NCI-H2196 treated with DMSO at 0.1 percent for 48 hours (cell line): ENCODE data around the gene GSTA3.
"Not testable (repeated sequence)": the region's sequence is repeated elsewhere in the genome, so short reads cannot be mapped to it uniquely, and the experiment has no call there.

Experiments used
- DNase-seq: peaks from one replicate; lab custom pipeline; 2025; ENCODE audit not compliant: unreplicated experiment; lab: John Stamatoyannopoulos, UW

GSTA3 gene

DNA sequence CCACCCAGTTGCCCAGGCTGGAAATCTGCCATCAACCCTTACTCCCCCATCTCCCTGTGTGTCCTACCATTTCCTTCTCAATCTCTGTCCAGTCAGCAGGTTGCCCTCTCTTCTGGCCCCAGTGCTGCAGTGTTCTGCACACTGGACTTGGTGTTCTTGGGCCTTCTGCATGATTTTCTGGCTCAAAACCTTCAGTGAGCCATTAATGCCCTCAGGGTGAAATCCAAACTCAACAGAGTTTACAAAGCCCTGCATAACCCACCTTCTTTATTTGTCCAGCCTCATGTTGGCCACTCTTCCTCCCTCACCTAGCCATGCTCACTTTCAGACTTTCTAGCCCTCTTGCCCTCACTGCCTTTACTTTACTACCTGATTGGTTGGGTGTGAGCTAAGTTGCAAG lies 5.0 kb upstream of the GSTA3 start:
- DNase-seq: no peak

DNA sequence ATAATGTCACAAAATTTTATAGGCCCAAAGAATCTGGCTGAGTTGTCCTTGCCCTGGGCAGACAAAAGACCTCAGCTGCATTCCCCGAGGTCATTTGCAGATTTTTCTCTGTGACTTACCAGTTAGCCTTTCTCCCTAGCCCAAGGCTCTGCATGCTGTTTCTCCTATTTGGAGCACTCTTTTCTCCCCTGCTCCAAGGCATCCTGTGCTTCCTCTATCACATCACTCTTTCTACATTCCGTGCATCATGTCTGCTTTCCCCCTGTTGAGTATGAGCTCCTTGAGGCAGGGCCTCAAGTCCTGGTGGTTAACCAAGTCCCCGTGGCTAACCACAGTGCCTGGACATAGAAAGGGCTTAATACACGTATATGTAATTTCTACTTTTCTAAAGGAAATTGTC lies 593 bp upstream of the GSTA3 start:
- DNase-seq: no peak

DNA sequence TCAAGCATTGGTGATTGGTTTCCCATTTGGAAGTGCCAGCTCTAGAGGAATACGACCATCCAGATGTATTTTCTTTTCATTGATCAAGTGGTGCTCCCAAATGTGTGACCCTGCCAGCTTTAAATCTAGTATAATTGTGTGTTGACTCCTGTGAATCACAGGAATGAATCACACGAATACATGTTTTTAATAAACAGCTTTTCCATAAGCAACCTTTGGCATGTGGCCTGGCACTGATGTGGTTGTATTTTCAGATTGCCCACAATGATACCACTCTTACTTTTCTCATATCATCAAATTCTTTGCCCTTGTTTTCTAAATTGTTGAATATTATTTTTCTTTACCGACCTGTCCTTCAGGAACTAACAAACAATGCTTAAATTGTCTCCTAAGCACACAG lies 367 bp downstream of the GSTA3 start:
- DNase-seq: no peak

DNA sequence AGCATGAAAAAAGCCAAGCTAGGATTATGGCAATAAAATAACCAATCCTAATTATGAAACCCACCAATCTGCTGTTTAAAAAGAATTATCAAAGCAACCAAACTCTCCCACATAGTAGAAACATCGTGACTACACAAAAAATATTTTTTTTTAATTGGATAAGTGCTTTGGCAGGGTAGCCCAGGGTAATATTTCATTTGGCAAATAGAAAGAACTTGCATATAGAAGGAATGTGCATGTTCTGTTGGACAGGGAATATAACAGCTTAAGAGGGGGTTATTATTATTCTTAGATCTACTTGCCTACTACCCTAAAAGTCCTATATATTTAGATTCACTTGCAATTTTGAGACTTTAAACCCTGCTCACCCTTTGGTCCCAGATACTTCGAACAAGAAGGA lies 972 bp downstream of the GSTA3 start:
- no peak for DNase-seq

DNA sequence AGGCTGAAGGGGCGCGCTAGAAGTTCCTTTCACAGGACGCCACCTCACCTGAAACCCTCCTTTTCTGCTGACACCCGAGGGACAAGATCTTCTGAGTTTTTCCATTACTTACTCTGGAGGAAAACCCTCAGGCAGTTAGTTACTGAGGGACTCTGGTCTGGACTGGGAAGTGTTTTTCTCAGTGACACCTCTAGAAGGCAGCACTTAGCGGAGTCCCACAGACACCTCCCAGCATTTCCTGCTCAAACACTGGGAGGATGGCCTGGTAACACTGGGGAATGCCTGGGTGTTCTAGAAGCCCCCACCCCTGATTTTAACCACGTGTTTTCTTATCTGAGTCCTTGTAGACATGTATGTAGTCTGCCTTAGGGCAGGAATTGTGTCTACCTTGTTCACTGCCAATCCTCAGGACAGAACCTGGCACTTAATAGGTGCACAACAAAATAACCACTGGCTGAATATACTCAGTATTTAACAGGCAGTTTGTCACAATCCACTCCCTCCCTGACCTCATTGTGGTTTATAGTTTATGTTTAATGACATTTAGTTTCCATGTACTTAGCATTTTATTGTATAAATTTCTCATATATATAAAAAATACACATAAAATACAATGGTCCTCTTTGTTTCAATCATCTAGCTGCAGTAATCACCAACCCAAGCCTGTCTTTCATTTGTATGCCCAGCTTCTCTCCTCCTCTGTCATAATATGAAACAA lies 4.8 kb downstream of the GSTA3 start:
- no peak for DNase-seq

DNA sequence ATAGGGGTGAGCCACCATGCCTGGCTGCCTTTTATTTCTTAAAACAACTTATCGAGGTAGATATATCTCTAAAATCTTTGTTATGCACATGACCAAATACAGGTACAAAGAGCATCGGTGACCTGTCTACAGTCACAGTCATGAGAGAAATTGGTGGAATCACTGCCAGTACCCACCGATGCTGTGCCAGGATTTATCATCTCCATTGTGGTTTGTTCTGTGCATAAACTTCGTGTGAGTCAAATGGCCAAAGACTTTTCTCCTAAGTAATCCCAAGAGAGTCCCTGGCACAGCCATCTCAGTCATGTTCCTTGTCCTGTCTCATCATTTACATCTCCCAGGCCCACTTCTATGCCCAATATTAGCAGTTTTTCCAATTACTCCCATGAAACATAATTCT lies 9.0 kb downstream of the GSTA3 start:
- no peak for DNase-seq

DNA sequence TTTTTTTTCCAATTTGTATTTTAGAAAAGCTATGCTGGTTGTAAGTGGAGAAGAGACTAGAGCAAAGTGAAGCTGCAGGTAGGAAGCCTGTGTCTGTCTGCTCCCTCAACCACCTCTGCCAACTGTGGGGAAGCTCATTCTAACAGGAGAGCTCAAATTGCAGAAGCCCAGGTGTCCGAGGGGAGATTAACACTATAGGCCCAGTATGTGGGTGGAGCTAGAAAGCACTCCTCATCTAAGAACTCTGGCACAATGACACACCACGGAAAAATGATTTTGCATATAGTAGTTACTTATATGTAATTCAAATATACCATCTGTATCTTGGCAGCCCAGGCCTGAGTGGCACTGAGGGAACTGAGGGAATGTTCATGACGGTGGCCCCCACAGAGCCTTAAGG lies 13.7 kb downstream of the GSTA3 start:
- not testable (repeated sequence) for DNase-seq

DNA sequence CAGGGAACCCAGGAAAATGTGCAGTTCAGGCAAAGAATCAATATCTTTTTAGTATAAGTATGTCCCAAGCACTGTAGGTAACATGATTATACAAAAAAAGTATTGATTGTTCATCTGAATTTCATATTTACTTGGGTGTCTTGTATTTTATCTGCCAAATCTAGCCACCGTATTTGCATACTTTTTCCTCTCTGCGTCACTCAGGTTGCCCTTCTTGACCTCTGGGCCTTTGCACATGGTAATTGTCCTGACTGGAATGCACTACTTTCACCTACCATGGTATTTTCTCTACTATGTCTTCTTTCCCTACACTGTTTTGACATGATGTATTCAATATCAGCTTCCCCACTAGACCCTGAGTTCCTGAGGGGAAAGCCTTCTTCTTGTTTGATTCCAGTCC lies 15.2 kb downstream of the GSTA3 start:
- DNase-seq: no peak

DNA sequence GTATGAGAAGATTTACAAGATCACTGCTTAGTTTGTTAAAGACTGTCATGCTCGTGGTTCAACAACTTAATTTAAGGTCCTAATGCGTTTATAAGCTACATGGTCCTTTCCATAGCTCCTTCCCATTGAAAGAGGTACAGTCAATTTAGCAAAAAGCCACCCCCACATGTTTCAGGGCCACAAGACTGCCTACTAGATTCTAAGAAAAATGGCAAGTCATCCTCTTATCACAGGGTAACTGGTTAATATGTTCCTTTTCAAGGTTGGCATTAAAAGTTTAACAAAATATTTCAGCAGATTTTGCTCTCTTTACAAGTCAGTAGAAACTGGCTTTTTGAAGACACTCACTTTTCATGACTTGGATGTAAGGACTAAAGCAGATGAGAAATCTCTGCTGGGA lies 15.7 kb downstream of the GSTA3 start:
- no peak for DNase-seq

DNA sequence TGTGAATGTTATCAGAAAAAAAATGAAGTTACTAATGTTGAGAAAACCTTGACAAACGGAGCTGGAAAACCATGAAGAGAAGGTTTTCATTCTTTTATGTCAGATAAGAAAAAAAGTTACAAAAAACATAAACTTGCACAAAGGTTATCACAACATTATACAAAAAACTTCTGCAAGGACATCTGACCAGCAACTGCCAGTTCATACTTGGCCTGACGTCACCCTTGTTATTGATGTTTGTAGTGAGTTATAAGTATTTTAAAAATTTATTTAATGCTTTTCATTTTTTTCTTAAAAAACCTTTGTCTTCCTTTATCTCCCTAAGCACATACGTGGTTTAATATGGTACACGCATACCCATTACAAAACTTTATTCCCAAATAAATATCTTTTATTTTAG lies 16.3 kb downstream of the GSTA3 start:
- DNase-seq: no peak

DNA sequence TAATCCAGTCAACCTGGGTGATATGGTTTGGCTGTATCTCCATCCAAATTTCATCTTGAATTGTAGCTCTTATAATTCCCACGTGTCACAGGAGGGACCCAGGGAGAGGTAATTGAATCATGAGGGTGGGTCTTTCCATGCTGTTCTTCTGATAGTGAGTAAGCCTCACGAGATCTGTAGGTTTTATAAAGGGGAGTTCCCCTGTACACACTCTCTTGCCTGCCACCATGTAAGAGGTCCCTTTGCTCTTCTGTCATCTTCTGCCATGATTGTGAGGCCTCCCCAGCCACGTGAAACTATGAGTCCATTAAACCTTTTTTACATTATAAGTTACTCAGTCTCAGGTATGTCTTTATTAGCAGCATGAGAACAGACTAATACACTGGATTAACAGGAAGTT lies 19.5 kb downstream of the GSTA3 start:
- no peak for DNase-seq

DNA sequence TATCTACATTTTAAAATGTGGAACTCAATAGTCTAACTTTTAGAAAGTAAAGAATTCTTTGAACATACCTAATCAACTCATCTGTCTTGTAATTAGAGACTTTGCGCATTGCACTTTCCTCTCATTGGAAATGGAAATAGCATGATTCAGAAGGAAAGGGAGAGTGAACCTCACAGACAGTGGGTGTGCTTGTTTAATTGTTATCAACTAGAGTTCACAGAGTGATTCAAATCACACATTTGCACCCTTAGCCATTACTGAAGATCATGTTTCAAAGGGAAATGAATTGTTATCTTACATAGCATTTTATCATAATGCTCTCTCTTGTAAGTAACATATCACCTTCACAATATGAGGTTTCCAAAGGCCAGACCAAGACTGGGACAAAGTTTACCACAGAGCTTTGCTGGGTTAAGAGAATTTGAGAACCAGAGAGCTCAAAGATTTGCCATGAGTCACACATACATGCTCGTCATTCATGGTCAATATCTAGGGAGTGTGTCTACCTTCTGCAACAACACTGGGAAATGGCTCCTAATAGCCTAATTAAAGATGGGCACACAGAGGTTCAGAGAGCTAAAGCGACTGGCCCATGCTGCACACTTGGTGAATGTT lies 21.5 kb downstream of the GSTA3 start:
- DNase-seq: no peak

DNA sequence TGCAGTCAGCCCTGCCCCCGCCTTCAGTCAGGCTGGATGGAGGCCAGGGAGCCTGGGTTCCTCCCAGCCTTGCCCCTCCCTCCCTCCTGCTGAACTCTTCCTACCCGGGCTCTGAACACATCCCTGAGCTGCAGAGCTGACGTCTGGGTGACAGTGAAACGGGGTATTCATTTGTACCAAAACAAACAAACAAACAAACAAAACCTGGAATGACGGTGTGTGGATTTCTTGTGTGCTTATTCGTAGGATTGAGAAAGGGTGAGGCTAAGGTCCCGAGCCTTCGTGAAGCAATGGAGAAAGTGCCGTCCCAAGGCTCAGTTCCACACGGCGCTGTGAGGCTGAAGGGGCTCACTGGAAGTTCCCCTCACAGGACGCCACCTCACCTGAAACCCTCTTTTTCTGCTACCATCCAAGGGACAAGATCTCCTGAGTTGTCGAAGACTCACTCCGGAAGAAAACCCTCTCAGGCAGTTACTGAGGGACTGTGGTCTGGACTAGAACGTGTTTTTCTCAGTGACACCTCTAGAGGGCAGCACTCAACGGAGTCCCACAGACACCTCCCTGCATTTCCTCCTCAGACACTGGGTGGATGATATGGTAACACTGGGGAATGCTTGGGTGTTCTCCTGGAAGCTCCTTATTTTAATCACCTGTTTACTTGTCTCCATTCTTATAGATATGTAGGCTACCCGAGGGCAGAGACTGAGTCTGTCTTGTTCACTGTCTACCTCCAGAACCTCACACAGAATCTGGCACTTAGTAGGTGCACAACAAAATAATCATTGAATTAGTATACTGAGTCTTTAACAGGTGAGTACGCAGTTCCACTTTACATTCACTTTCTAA lies 27.3 kb downstream of the GSTA3 start:
- peak; percentile 60 for DNase-seq

DNA sequence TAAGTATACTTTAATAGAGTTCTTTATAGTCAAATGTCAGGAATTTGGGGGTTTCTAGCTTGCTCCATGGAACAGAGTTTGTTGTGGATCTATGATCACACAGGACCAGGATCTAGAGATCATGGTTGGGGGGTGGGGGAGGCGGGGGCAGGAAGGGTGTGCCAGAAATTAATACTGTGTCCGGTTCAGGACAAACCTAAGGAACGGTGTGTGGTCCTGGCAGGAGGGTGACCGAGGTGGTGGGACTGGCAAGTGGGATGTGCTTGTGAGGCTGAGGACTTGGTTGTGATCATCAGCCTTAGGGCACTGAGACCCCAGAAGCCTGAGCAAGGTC lies 27.9 kb downstream of the GSTA3 start:
- DNase-seq: no peak

DNA sequence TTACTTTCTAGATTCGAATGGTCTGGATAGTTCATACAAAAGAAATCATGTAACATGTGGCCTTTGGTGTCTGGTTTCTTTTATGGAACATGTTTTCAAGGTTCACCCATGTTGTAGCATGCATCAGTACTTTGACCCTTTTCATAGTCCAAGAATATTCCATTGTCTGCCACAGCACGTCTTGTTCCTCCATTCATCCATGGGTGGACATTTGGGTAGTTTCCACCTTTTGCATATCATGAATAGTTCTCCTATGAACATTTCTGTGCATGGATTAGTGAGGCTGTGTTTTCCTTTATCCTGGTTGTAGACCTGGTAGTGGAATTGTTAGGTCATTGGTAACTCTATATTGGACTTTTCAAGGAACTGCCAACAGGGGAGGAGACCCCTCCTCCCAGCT lies 31.7 kb downstream of the GSTA3 start:
- no peak for DNase-seq

DNA sequence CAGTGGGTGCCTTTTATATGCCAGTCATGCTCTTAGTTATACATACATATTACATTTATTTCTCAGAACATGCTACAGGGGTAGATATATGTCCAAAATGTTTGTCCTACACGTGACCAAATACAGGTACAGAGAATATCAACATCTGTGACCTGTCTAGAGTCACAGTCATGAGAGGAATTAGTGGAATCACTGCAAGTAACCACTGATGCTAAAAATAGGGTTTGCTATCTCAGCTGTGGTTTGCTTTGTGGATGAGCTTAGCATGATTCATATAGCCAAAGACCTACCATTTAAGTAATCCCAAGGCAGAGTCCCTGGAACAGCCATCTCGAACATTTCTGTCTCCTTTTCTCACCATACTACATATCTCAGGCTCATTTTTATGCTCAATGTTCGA lies 32.3 kb downstream of the GSTA3 start:
- DNase-seq: no peak

DNA sequence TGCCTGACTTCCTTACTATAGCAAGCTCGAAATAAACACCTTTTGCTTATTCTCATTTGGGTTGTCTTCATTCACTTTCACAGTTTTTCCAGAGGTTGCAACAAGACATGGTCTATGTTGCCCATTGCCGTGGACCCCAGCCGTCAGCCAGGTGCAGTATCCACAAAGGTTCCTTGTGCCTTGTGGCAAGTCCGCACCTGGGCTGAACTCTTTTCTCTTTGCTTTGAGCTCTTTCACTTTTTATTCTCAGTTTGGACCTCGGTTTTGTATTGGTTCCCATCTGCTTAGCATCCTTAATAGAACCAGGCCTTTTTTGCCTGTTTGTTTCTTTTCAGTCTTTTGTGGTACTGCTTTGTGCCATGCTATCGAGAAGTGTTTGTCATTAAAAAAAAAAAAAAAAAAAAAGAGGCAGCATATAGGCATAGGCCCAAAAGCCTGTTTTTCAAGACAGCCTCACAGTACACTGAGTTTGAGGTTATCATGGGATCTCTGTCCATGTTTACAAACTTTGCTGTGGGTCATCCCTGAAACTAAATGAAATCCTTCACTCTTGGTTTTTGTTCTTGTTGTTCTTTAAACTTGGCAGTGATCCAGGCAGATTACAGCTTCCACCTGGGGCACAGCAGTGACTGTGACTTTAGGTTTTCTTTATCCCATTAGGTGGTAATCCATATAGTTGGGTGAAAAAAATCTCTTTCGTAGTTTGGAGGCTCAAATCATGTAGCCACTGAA lies 33.3 kb downstream of the GSTA3 start:
- no peak for DNase-seq

DNA sequence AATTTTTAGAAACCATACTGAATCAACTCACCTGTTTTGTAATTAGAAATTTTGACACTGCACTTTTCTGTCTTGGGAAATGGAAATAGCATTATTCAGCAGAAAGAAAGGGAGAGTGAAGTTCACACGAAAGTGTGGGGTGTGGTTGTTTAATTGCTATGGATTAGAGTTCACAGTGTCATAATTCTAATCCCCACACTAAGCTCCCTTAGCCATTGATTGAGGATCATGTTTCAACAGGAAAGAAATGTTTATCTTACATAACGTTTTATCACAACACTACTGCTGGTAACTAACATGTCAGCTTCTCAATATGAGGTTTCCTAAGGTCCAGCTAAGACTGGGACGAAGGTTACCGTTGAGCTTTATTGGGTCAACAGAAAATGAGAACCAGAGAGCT lies 37.5 kb downstream of the GSTA3 start:
- DNase-seq: no peak

DNA sequence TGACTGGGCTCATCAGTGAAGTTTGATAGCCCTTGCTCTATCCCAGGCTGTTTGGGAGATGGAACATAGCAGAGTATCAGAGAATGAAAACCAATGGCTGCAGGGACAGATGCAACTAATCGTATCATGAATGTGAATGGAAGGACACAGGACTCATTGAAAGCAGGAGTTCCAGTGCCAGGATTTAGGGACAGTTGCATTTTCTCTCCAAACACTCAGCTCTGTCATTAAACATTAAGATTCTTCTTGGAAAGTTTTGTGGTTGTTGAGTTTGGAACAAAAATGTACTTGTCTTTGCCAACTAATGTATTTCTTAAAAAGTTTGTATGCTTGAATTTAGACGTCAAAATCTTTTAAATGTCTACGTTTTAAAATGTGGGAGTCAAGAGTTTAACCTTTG lies 37.9 kb downstream of the GSTA3 start:
- DNase-seq: no peak

DNA sequence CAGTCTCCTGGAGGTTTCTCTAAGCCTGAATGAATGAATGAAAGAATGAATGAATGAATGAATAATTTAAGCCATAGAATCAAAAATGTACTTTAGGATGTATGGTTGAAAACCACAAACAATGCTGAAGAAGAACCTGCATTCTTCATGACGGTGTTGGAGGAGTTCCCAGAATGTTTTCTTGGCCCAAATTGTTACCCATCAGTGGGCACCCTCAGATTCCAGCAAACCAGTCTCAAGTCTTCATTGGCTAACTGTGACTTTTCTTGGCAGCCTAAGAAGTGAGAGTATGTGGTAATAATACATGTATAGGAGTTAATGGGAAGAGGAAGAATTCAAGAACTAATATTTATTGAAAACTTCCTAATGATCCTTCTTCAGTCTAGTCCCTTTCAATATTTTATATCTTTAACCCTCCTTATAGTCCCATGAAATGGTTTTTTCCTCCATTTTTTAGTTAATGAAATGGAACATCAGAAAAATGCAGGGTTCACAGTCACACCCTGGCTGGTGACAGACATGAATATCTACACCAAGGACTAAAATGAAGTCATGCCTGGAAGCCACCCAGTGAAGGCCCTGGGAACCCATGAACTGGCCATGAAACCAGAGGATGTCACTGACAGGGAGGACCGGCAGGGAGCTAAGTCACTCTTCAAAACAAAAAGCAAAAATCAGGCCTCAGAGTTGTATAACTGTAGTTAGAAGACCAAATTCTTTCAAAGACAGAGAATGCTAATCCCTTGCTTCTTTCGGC lies 39.0 kb downstream of the GSTA3 start:
- DNase-seq: not testable (repeated sequence)

DNA sequence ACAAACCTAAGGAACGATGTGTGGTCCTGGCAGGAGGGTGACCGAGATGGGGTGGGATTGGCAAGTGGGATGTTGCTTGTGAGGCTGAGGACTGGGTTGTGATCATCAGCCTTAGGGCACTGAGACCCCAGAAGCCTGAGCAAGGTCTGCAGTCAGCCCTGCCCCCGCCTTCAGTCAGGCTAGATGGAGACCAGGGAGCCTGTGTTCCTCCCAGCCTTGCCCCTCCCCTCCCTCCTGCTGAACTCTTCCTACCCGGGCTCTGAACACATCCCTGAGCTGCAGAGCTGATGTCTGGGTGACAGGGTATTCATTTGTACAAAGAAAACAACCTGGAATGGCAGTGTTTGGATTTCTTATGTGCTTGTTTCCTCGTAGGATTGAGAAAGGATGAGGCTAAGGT lies 40.6 kb downstream of the GSTA3 start:
- not testable (repeated sequence) for DNase-seq
